SK-N-SH (cell line): ENCODE measurements around the gene USB1.

Source experiments
- CTCF ChIP-seq: fragments of 200-600 bp; sonication (generic); IDR thresholded peaks from 2 replicates; pipeline ENCODE4 v1.6.1; 2017; ENCODE audit warnings: antibody characterized with exemption, mild to moderate bottlenecking, moderate library complexity
- RCOR1 ChIP-seq: fragments of 150-350 bp; IDR thresholded peaks from 2 replicates; pipeline ENCODE4 v1.6.1; 2017; ENCODE audit warnings: antibody characterized with exemption, low read length
- REST ChIP-seq: IDR thresholded peaks from 2 replicates; pipeline ENCODE4 v1.6.1; 2012; ENCODE audit warnings: mild to moderate bottlenecking, low read depth, low read length, moderate library complexity
- ZBTB33 ChIP-seq: IDR thresholded peaks from 2 replicates; pipeline ENCODE4 v1.4.0; 2012; ENCODE audit warnings: low read depth, borderline replicate concordance

GRCh38 chr16:57999971-58000705 is 1.1 kb upstream of the USB1 start, which contains the start of gene ZNF319:
- TF ChIP-seq CTCF (no peak), ZBTB33 (no peak), RCOR1 (no peak), REST (no peak)
